ENCODE data around the gene CDKAL1. TPM values are rescaled to one million over a fixed set of nuclear protein-coding genes. Genes with fewer than 3 reads are reported as not detected.

The CDKAL1 gene
- total and polyA plus RNA-seq, 2 of the 13 experiments (the other 11 are each of a cell fraction or from before 2014, with no cell fraction given), result 9.5 to 27.7 TPM

- TF ChIP-seq PAXIP1 (CRISPR knock-in tag; conservative IDR thresholded peaks at IDR 0.05), result peak; percentile 83
- TF ChIP-seq FOXO1 (CRISPR knock-in tag; IDR thresholded peaks at IDR 0.05), result peak; percentile 81
- TF ChIP-seq TRIM22 (IDR thresholded peaks at IDR 0.05), result no peak
- TF ChIP-seq NFRKB (IDR thresholded peaks at IDR 0.05), result no peak
- TF ChIP-seq ISL2 (CRISPR knock-in tag; IDR thresholded peaks at IDR 0.05), result peak; percentile 86
- TF ChIP-seq TAF15 (IDR thresholded peaks at IDR 0.05; ENCODE audit: low read depth, low read length, poor library complexity, severe bottlenecking), result no peak
- TF ChIP-seq RXRB (CRISPR knock-in tag; IDR thresholded peaks at IDR 0.05; ENCODE audit: borderline replicate concordance), result peak; percentile 76
- TF ChIP-seq ZFP82 (CRISPR knock-in tag; IDR thresholded peaks at IDR 0.05; ENCODE audit: borderline replicate concordance), result no peak
- peak; percentile 69 for TF ChIP-seq NCOA2 (CRISPR knock-in tag; IDR thresholded peaks at IDR 0.05)
- no peak for TF ChIP-seq E2F2 (CRISPR knock-in tag; IDR thresholded peaks at IDR 0.05; ENCODE audit: borderline replicate concordance)
- TF ChIP-seq TCF7L2 (IDR thresholded peaks at IDR 0.05; ENCODE audit: low read depth, low read length), result no peak; the same call in 1 of the 2 replicates
- no peak for TF ChIP-seq ZNF549 (CRISPR knock-in tag; IDR thresholded peaks at IDR 0.05)
- no peak for TF ChIP-seq CSRNP2 (CRISPR knock-in tag; conservative IDR thresholded peaks at IDR 0.05; ENCODE audit: low read depth)
- TF ChIP-seq E2F5 (CRISPR knock-in tag; conservative IDR thresholded peaks at IDR 0.05), result no peak
- TF ChIP-seq SMARCE1 (IDR thresholded peaks at IDR 0.05; ENCODE audit: borderline replicate concordance), result no peak
- no peak for TF ChIP-seq SMAD1 (CRISPR knock-in tag; IDR thresholded peaks at IDR 0.05; ENCODE audit: borderline replicate concordance, low read depth)
- no peak for TF ChIP-seq EED (CRISPR knock-in tag; IDR thresholded peaks at IDR 0.05)
- TF ChIP-seq DMAP1 (CRISPR knock-in tag; IDR thresholded peaks at IDR 0.05), result no peak
- TF ChIP-seq DNMT3B (CRISPR knock-in tag; conservative IDR thresholded peaks at IDR 0.05), result peak; percentile 97
- no peak for TF ChIP-seq ZNF746 (CRISPR knock-in tag; IDR thresholded peaks at IDR 0.05)
- peak; percentile 84; the same call in 1 of the 2 replicates for TF ChIP-seq CEBPB (IDR thresholded peaks at IDR 0.05; ENCODE audit: borderline replicate concordance, low read depth, low read length)
- TF ChIP-seq ZNF224 (CRISPR knock-in tag; IDR thresholded peaks at IDR 0.05), result no peak
Observed at GRCh38 chr6:20630617-20631548, 96.6 kb downstream of the CDKAL1 start (continued).
